ENCODE measurements around the gene CLCN4.
A peak's percentile ranks its signal among the peaks of the same experiment; 100 is the strongest.

Gene CLCN4

GRCh38 chrX:10156199-10157031 lies at the start of gene CLCN4:
Gene CLCN4, plus strand, starts transcription at chrX:10156975. Its CDS starts 28,058 bp downstream, at chrX:10185033.
- peak; percentile 71 for DNase-seq

GRCh38 chrX:10107483-10107882 lies 49.3 kb upstream of the CLCN4 start:
- DNase-seq: no peak

GRCh38 chrX:10108288-10108687 lies 48.5 kb upstream of the CLCN4 start:
- DNase-seq: no peak

- no peak for DNase-seq
Observed at GRCh38 chrX:10109695-10110094, 47.1 kb upstream of the CLCN4 start.

GRCh38 chrX:10110316-10110935 lies 46.3 kb upstream of the CLCN4 start:
- no peak for DNase-seq

- peak; percentile 4 for DNase-seq
Observed at GRCh38 chrX:10110984-10111363, 45.8 kb upstream of the CLCN4 start.

- DNase-seq: peak; percentile 4
Observed at GRCh38 chrX:10111364-10112148, 45.2 kb upstream of the CLCN4 start.

- DNase-seq: no peak
Observed at GRCh38 chrX:10112510-10112909, 44.3 kb upstream of the CLCN4 start.

- no peak for DNase-seq
Observed at GRCh38 chrX:10115082-10115481, 41.7 kb upstream of the CLCN4 start.

GRCh38 chrX:10117301-10117700 lies 39.5 kb upstream of the CLCN4 start:
- DNase-seq: no peak

- no peak for DNase-seq
Observed at GRCh38 chrX:10117864-10118377, 38.9 kb upstream of the CLCN4 start.

GRCh38 chrX:10118530-10118929 lies 38.2 kb upstream of the CLCN4 start:
- no peak for DNase-seq

GRCh38 chrX:10119399-10119990 lies 37.3 kb upstream of the CLCN4 start:
- peak; percentile 82 for DNase-seq

GRCh38 chrX:10120331-10120730 lies 36.4 kb upstream of the CLCN4 start:
- DNase-seq: peak; percentile 90

GRCh38 chrX:10120828-10121227 lies 35.9 kb upstream of the CLCN4 start:
- no peak for DNase-seq

GRCh38 chrX:10121787-10122186 lies 35.0 kb upstream of the CLCN4 start:
- DNase-seq: peak; percentile 47

- no peak for DNase-seq
Observed at GRCh38 chrX:10124506-10125247, 32.1 kb upstream of the CLCN4 start.

GRCh38 chrX:10125248-10125615 lies 31.5 kb upstream of the CLCN4 start:
- no peak for DNase-seq

- no peak for DNase-seq
Observed at GRCh38 chrX:10126044-10126443, 30.7 kb upstream of the CLCN4 start.

- DNase-seq: no peak
Observed at GRCh38 chrX:10126834-10127233, 29.9 kb upstream of the CLCN4 start.

- no peak for DNase-seq
Observed at GRCh38 chrX:10128386-10128785, 28.4 kb upstream of the CLCN4 start.

- no peak for DNase-seq
Observed at GRCh38 chrX:10129229-10129628, 27.5 kb upstream of the CLCN4 start.

Data from hematopoietic multipotent progenitor cell treated with erythropoietin and hydrocortisone succinate and interleukin-3 and kit ligand, for 8 days (in vitro differentiated cells).